Chondrocyte (in vitro differentiated cells): Measurements from ENCODE around the gene PCDHB11. TPM values are rescaled to one million over a fixed set of nuclear protein-coding genes. Genes with fewer than 3 reads are reported as not detected.
"Not testable (repeated sequence)": the region's sequence is repeated elsewhere in the genome, so short reads cannot be mapped to it uniquely, and the experiment has no call there.

Source experiments
- DNase-seq: peaks from one replicate; pipeline ENCODE4 v3.0.0; 2021; ENCODE audit warnings: mixed read lengths, low spot score
- H3K27ac Mint-ChIP-seq: one replicate; pipeline ENCODE4 v1.8.0; 2021; ENCODE audit warnings: mild to moderate bottlenecking, moderate library complexity, mixed read lengths; ENCODE audit not compliant: unreplicated experiment
- H3K27me3 Mint-ChIP-seq: 2 replicates; pipeline ENCODE4 v1.8.0; 2021; ENCODE audit warnings: low read depth, mixed read lengths
- H3K36me3 Mint-ChIP-seq: 2 replicates; pipeline ENCODE4 v1.8.0; 2021; ENCODE audit warnings: low read depth, mixed read lengths
- H3K4me1 Mint-ChIP-seq: 2 replicates; pipeline ENCODE4 v1.8.0; 2021; ENCODE audit warnings: low read depth, mild to moderate bottlenecking, mixed read lengths
- H3K4me3 Mint-ChIP-seq: one replicate; pipeline ENCODE4 v1.8.0; 2021; ENCODE audit warnings: mild to moderate bottlenecking, moderate library complexity, mixed read lengths; ENCODE audit not compliant: unreplicated experiment
- H3K9me3 Mint-ChIP-seq: 2 replicates; pipeline ENCODE4 v1.8.0; 2021; ENCODE audit warnings: low read depth, mixed read lengths
- CTCF ChIP-seq: fragments of 200-600 bp; sonication (generic); IDR thresholded peaks from 2 replicates; pipeline ENCODE4 v1.5.0; 2021; ENCODE audit warnings: antibody characterized with exemption, mild to moderate bottlenecking, moderate library complexity
- total RNA-seq: library from RNA; stranded (reverse); gene quantifications from 3 replicates; pipeline ENCODE4 v1.2.1, GENCODE V29; 2021

The PCDHB11 gene
- total RNA-seq, 1 donor from 2014 or later, result 1.3 TPM

GRCh38 chr5:141234109-141234667 is 34.8 kb downstream of the PCDHB11 start:
- Mint-ChIP-seq H3K4me1 (no peaks in the 10 kb centered on the region), H3K27me3 (no peaks in the 10 kb centered on the region), H3K27ac (no peak overlapping the region), H3K36me3 (peaks cover 24% of the 10 kb centered on the region), H3K4me3 (no peak overlapping the region), H3K9me3 (peaks cover 66% of the 10 kb centered on the region)
- DNase-seq, result no peak
- TF ChIP-seq CTCF, result no peak

- H3K4me3 Mint-ChIP-seq, H3K4me1 Mint-ChIP-seq, H3K27me3 Mint-ChIP-seq, H3K27ac Mint-ChIP-seq: not testable (repeated sequence)
- peaks cover 37% of the 10 kb centered on the region for H3K36me3 Mint-ChIP-seq
- H3K9me3 Mint-ChIP-seq, result peaks cover 75% of the 10 kb centered on the region
- DNase-seq, result peak; percentile 86
These were observed 36.5 kb downstream of the PCDHB11 start for GRCh38 chr5:141235922-141236321.

DNA sequence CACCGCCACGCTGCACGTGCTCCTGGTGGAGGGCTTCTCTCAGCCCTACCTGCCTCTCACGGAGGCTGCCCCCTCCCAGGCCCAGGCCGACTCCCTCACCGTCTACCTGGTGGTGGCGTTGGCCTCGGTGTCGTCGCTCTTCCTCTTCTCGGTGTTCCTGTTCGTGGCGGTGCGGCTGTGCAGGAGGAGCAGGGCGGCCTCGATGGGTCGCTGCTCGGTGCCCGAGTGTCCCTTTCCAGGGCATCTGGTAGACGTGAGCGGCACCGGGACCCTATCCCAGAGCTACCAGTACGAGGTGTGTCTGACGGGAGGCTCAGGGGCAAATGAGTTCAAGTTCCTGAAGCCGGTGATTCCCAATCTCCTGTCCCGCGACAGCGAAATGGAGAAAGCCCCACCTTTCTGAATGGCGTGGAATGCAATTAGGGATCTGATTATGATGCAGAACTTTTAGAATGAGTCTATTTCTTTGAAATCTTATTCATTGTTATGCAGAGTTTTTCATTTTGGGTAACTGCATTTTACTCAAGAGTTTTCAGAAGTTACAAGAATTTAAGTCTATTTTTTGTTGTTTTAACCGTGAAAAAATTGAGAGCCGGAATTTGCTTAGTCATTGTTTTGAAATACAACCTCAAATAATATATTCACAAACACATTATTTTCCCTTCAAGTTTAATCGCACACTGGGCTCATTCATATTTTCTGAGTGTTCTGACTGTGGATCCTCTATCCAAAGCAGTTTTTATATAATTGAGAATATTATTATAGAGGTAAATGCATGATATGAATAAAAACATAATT is 37.3 kb downstream of the PCDHB11 start:
- no peak for TF ChIP-seq CTCF
- Mint-ChIP-seq H3K4me3 (no peak overlapping the region), H3K27ac (no peak overlapping the region), H3K4me1 (no peaks in the 10 kb centered on the region), H3K27me3 (no peaks in the 10 kb centered on the region), H3K36me3 (peaks cover 35% of the 10 kb centered on the region), H3K9me3 (peaks cover 70% of the 10 kb centered on the region)
- DNase-seq, result peak; percentile 86

GRCh38 chr5:141241496-141241895 is 42.1 kb downstream of the PCDHB11 start:
- Mint-ChIP-seq H3K36me3 (peaks cover 37% of the 10 kb centered on the region), H3K9me3 (peaks cover 78% of the 10 kb centered on the region)

GRCh38 chr5:141245250-141245717 is 45.9 kb downstream of the PCDHB11 start, which contains the start of gene PCDHB15:
TSS of gene PCDHB15 (plus strand) at chr5:141245395. CDS start at chr5:141245579, 184 bp downstream.
- peak; percentile 27 for TF ChIP-seq CTCF
- no peak for DNase-seq
- Mint-ChIP-seq H3K4me1 (no peaks in the 10 kb centered on the region), H3K9me3 (peaks cover 79% of the 10 kb centered on the region), H3K27ac (no peak within 1 kb of the TSS), H3K27me3 (no peaks in the 10 kb centered on the region), H3K4me3 (peak within 1 kb of the TSS; percentile 53), H3K36me3 (peaks cover 46% of the 10 kb centered on the region)

More at GRCh38 chr5:141241496-141241895, 42.1 kb downstream of the PCDHB11 start:
- no peaks in the 10 kb centered on the region for H3K4me1 Mint-ChIP-seq
- no peak overlapping the region for H3K27ac Mint-ChIP-seq
- no peak for TF ChIP-seq CTCF
- H3K4me3 Mint-ChIP-seq, result no peak overlapping the region
- DNase-seq, result no peak
- no peaks in the 10 kb centered on the region for H3K27me3 Mint-ChIP-seq

DNA sequence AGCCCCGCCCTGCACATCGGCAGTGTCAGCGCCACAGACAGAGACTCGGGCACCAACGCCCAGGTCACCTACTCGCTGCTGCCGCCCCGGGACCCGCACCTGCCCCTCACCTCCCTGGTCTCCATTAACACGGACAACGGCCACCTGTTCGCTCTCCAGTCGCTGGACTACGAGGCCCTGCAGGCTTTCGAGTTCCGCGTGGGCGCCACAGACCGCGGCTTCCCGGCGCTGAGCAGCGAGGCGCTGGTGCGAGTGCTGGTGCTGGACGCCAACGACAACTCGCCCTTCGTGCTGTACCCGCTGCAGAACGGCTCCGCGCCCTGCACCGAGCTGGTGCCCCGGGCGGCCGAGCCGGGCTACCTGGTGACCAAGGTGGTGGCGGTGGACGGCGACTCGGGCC is 47.5 kb downstream of the PCDHB11 start:
- not testable (repeated sequence) for H3K27me3 Mint-ChIP-seq, H3K4me3 Mint-ChIP-seq, H3K27ac Mint-ChIP-seq, DNase-seq, H3K4me1 Mint-ChIP-seq
- Mint-ChIP-seq H3K36me3 (peaks cover 45% of the 10 kb centered on the region), H3K9me3 (peaks cover 84% of the 10 kb centered on the region)

DNA sequence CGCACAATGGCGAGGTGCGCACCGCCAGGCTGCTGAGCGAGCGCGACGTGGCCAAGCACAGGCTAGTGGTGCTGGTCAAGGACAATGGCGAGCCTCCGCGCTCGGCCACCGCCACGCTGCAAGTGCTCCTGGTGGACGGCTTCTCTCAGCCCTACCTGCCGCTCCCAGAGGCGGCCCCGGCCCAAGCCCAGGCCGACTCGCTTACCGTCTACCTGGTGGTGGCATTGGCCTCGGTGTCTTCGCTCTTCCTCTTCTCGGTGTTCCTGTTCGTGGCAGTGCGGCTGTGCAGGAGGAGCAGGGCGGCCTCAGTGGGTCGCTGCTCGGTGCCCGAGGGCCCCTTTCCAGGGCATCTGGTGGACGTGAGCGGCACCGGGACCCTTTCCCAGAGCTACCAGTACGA is 48.0 kb downstream of the PCDHB11 start:
- not testable (repeated sequence) for H3K4me3 Mint-ChIP-seq, DNase-seq, H3K4me1 Mint-ChIP-seq, H3K27me3 Mint-ChIP-seq, H3K27ac Mint-ChIP-seq
- peaks cover 83% of the 10 kb centered on the region for H3K9me3 Mint-ChIP-seq
- H3K36me3 Mint-ChIP-seq, result peaks cover 44% of the 10 kb centered on the region
